ENCODE data around the gene FRZB.

FRZB gene

GRCh38 chr2:182866461-182867406 lies at the start of gene FRZB:
Gene FRZB, minus strand, starts transcription at chr2:182866637. Its CDS starts 85 bp downstream, at chr2:182866552.
- peak; percentile 40 for DNase-seq (ENCODE audit: low read depth)
- peak within 1 kb of the TSS; percentile 45 for H3K4me3 ChIP-seq (ENCODE audit: low read depth, low read length)
- no peak for TF ChIP-seq CTCF (IDR thresholded peaks at IDR 0.05; ENCODE audit: low read depth, low read length, missing control alignments)
- in situ Hi-C loops (cut with HindIII; ENCODE audit: low sequenced_read_pairs): no loop called here

GRCh38 chr2:182915369-182916326 lies 49.2 kb upstream of the FRZB start:
- no peak overlapping the region for H3K4me3 ChIP-seq (ENCODE audit: low read depth, low read length)
- peak; percentile 59 for DNase-seq (ENCODE audit: low read depth)

DNA sequence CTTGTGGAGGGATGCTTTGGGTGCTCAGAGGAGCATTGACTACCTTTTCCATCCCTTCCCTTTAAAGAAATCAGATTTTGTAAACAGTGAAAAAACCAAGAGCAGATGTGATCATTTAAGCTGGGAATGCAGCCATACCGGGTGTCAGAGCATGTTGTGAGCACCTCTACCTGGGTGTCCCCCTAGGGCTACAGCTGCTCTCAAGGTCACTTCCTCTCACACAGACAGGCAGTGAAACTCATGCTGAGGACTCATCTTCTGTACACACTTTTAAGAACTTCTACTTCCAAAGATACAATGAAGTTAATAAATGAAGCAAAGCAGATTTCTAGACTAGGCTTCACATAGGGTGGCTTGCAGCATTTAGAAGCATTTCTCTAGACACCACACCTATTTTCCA lies 48.4 kb upstream of the FRZB start:
- TF ChIP-seq CTCF (IDR thresholded peaks at IDR 0.05; ENCODE audit: low read depth, low read length, missing control alignments): no peak
- in situ Hi-C loops (cut with HindIII; ENCODE audit: low sequenced_read_pairs): no loop called here
- DNase-seq (ENCODE audit: low read depth): no peak
- H3K4me3 ChIP-seq (ENCODE audit: low read depth, low read length): no peak overlapping the region

More at GRCh38 chr2:182915369-182916326, 49.2 kb upstream of the FRZB start:
- in situ Hi-C loops (cut with HindIII; ENCODE audit: low sequenced_read_pairs): no loop called here
- TF ChIP-seq CTCF (IDR thresholded peaks at IDR 0.05; ENCODE audit: low read depth, low read length, missing control alignments): no peak

- in situ Hi-C loops (cut with HindIII; ENCODE audit: low sequenced_read_pairs): no loop called here
- no peak for DNase-seq (ENCODE audit: low read depth)
- H3K4me3 ChIP-seq (ENCODE audit: low read depth, low read length): no peak overlapping the region
- TF ChIP-seq CTCF (IDR thresholded peaks at IDR 0.05; ENCODE audit: low read depth, low read length, missing control alignments): no peak
Measured at GRCh38 chr2:182913064-182913463, 46.6 kb upstream of the FRZB start.

GRCh38 chr2:182912518-182912915 lies 46.1 kb upstream of the FRZB start:
- in situ Hi-C loops (cut with HindIII; ENCODE audit: low sequenced_read_pairs): no loop called here
- TF ChIP-seq CTCF (IDR thresholded peaks at IDR 0.05; ENCODE audit: low read depth, low read length, missing control alignments): no peak
- peak; percentile 16 for DNase-seq (ENCODE audit: low read depth)
- no peak overlapping the region for H3K4me3 ChIP-seq (ENCODE audit: low read depth, low read length)

GRCh38 chr2:182911813-182912517 lies 45.5 kb upstream of the FRZB start:
- TF ChIP-seq CTCF (IDR thresholded peaks at IDR 0.05; ENCODE audit: low read depth, low read length, missing control alignments): no peak
- peak; percentile 13 for DNase-seq (ENCODE audit: low read depth)
- in situ Hi-C loops (cut with HindIII; ENCODE audit: low sequenced_read_pairs): no loop called here
- H3K4me3 ChIP-seq (ENCODE audit: low read depth, low read length): no peak overlapping the region
